ENCODE measurements around the gene CDC27. TPM values are rescaled to one million over a fixed set of nuclear protein-coding genes. Genes with fewer than 3 reads are reported as not detected.
"Not testable (repeated sequence)": the region's sequence is repeated elsewhere in the genome, so short reads cannot be mapped to it uniquely, and the experiment has no call there.

Gene CDC27
- total RNA-seq, 4 donors from 2014 or later = 26.5 to 65.9 (median 49.4) TPM

GRCh38 chr17:47221154-47221553, 32.1 kb upstream of the CDC27 start:
- DNase-seq = no peak
- Histone ChIP-seq H3K4me3 (no peak overlapping the region), H3K36me3 (no peaks in the 10 kb centered on the region), H3K27ac (no peak overlapping the region), H3K4me1 (peaks cover 3 to 9% of the 10 kb centered on the region in 2 donors), H3K27me3 (no peaks in the 10 kb centered on the region), H3K9me3 (no peaks in the 10 kb centered on the region)
- intact Hi-C loops (cut with DNase I; ENCODE audit: low total_unique reads) (no loop called here), in situ Hi-C loops (cut with MboI; ENCODE audit: low sequenced_read_pairs in 4 of 4) (no loop called here)
- no peak for ATAC-seq
- TF ChIP-seq POLR2A (IDR thresholded peaks at IDR 0.05) (no peak), CTCF (IDR thresholded peaks at IDR 0.05 in 4 of 5, conservative IDR thresholded peaks at IDR 0.05 in 1 of 5) (no peak)

- no peak overlapping the region for H3K4me3 ChIP-seq
Measured at GRCh38 chr17:47220531-47220999, 31.5 kb upstream of the CDC27 start.

GRCh38 chr17:47219621-47220475, 30.8 kb upstream of the CDC27 start:
- H3K27ac ChIP-seq = no peak overlapping the region
- no peak for TF ChIP-seq CTCF (IDR thresholded peaks at IDR 0.05 in 4 of 5, conservative IDR thresholded peaks at IDR 0.05 in 1 of 5)
- TF ChIP-seq POLR2A (IDR thresholded peaks at IDR 0.05) = no peak
- H3K4me3 ChIP-seq = no peak overlapping the region
- no peaks in the 10 kb centered on the region for H3K9me3 ChIP-seq
- peaks cover 0 to 5% of the 10 kb centered on the region in 2 donors for H3K4me1 ChIP-seq
- DNase-seq = no peak
- ATAC-seq = no peak
- intact Hi-C loops (cut with DNase I; ENCODE audit: low total_unique reads) = no loop called here
- H3K36me3 ChIP-seq = no peaks in the 10 kb centered on the region
- in situ Hi-C loops (cut with MboI; ENCODE audit: low sequenced_read_pairs in 4 of 4) = no loop called here
- no peaks in the 10 kb centered on the region for H3K27me3 ChIP-seq

More at GRCh38 chr17:47220531-47220999, 31.5 kb upstream of the CDC27 start:
- TF ChIP-seq POLR2A (IDR thresholded peaks at IDR 0.05) (no peak), CTCF (IDR thresholded peaks at IDR 0.05 in 4 of 5, conservative IDR thresholded peaks at IDR 0.05 in 1 of 5) (no peak)
- no peaks in the 10 kb centered on the region for H3K36me3 ChIP-seq
- no peaks in the 10 kb centered on the region for H3K9me3 ChIP-seq
- DNase-seq (no peak), ATAC-seq (no peak)
- no peak overlapping the region for H3K27ac ChIP-seq
- intact Hi-C loops (cut with DNase I; ENCODE audit: low total_unique reads) (no loop called here), in situ Hi-C loops (cut with MboI; ENCODE audit: low sequenced_read_pairs in 4 of 4) (no loop called here)
- H3K4me1 ChIP-seq = peaks cover 0 to 9% of the 10 kb centered on the region in 2 donors
- H3K27me3 ChIP-seq = no peaks in the 10 kb centered on the region

GRCh38 chr17:47218896-47219430, 29.9 kb upstream of the CDC27 start:
- Histone ChIP-seq H3K27ac (no peak overlapping the region), H3K4me3 (no peak overlapping the region), H3K9me3 (no peaks in the 10 kb centered on the region), H3K36me3 (no peaks in the 10 kb centered on the region), H3K4me1 (no peaks in the 10 kb centered on the region), H3K27me3 (no peaks in the 10 kb centered on the region)
- DNase-seq = no peak
- intact Hi-C loops (cut with DNase I; ENCODE audit: low total_unique reads) = no loop called here
- TF ChIP-seq CTCF (IDR thresholded peaks at IDR 0.05 in 4 of 5, conservative IDR thresholded peaks at IDR 0.05 in 1 of 5) = no peak
- TF ChIP-seq POLR2A (IDR thresholded peaks at IDR 0.05) = no peak
- in situ Hi-C loops (cut with MboI; ENCODE audit: low sequenced_read_pairs in 4 of 4) = no loop called here
- no peak for ATAC-seq

GRCh38 chr17:47217279-47217678, 28.2 kb upstream of the CDC27 start:
- H3K36me3 ChIP-seq; in situ Hi-C loops (cut with MboI; ENCODE audit: low sequenced_read_pairs in 4 of 4); intact Hi-C loops (cut with DNase I; ENCODE audit: low total_unique reads); H3K9me3 ChIP-seq; DNase-seq; H3K27me3 ChIP-seq; H3K27ac ChIP-seq; ATAC-seq; H3K4me3 ChIP-seq; H3K4me1 ChIP-seq: not testable (repeated sequence)

- H3K4me1 ChIP-seq; H3K9me3 ChIP-seq; intact Hi-C loops (cut with DNase I; ENCODE audit: low total_unique reads); H3K4me3 ChIP-seq; in situ Hi-C loops (cut with MboI; ENCODE audit: low sequenced_read_pairs in 4 of 4); ATAC-seq; H3K27ac ChIP-seq; DNase-seq; H3K27me3 ChIP-seq; H3K36me3 ChIP-seq: not testable (repeated sequence)
Measured at GRCh38 chr17:47216821-47217220, 27.7 kb upstream of the CDC27 start.
